HS-5 (cell line): ENCODE measurements around the gene MC3R.

Source experiments
- DNase-seq: peaks from one replicate; pipeline ENCODE4 v3.0.0-alpha.2; 2012; ENCODE audit warnings: low read depth

Gene MC3R

DNA sequence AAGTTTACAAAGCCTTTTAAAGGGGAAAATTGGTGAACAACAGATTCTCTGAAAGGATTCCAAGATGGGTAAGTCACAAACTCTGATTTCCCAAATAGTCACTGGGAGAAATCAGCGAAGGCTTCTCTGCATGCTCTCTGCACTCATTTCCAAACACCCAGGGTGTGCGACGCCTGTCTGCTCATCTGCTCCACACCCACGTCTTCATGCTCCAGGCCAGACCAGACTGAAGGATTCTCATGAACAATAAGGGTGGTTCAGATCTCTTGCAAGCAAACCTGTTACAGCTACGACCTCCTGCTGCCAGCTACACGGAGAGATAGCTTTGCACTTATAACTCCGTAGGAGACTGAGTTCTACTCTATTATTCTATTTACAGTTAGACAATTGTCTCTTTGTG, 1.4 kb downstream of the MC3R start:
- DNase-seq, result no peak

DNA sequence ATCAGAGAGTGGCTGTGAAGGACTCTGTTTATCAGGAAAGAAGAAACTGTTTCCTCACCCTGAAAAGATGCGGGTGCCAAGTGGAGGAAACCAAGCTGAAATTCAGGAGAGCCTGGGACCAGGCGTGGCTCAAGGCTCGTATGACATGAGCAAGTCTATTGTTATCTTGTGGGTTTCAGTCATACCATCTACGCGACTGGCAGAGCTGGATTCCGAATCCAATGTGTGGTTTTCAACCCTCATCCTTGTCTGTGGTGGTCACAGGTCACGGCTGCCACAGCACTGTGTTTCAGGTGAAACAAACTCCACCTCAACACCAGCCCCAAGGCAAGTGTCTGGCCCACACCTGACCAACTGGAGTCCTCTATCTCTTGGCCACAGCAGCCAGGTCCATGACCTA, 9.1 kb downstream of the MC3R start:
- no peak for DNase-seq

DNA sequence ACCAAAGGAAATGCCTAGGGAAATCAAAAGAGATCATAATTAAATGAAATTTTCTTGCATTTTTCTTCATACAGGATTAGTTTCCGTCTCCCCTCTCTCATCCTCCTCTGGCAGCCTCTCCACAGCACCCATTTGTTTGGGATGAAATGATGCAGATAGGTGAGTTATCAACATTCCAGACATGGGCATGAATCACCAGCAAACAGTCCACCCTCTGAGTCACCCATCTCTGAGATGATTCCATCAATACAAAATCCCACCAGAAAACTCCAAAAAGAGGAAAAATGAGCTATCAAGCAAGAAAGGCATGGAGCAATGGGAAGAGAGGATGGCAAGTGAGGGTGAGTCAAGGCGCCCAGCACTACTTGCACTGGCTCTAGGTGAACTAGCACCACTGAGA, 11.4 kb downstream of the MC3R start:
- peak; percentile 45 for DNase-seq

DNA sequence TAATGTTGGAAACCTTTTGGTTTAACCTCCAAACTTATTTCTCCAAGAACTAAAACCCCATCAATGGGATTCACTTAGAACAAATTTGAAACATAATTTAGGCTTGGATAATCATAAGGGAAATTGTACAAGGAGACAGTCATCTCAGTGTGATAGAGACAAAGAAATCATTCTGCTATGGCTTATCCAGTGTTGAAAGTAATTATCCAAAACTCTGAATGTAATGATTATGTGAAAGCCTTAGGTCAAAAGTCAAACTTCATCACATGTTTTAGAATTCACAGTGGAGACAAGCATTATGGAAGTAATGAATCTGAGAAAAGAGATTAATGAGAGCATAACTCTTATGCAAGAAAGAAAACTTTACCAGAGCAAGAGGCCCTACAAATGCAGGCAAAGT, 20.0 kb downstream of the MC3R start:
- DNase-seq, result no peak

DNA sequence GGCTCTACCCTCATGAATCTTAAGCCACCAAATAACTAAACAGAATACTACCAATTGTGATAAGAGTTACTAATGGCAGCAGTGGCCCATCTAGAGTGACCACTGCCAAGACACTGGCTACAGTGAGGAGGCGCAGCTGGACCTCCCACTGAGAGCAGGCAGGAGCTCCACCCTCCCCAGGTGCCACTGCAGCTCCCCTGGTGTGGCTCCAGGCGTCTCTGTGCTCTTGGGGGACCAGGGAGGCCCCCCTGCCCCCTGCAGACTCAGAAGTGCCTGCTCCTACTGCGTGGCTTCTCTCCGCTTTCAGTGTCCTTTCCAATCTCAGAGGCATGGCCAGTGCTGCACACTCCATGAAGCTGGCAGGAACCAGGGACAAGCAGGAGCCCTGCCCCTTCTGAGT, 23.4 kb downstream of the MC3R start:
- no peak for DNase-seq

DNA sequence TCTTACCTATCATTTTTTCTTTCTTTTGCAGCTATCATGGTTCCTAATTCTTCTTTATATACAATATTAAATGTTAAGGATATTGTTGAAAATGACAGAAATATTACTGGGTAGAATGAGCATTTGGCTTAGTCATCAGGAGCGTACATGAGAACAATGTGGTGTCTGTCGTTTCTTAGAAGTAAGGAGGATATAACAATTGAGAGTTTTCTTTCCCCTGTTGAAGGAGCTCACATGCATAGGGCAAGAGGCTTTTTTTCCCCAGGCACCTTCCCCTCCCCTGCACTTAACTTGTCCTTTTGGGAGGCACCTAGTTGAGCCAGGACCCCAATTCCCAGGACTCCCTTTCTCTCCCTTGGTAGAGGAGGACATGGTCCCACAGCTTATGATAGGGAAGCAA, 25.0 kb downstream of the MC3R start:
- DNase-seq, result no peak

DNA sequence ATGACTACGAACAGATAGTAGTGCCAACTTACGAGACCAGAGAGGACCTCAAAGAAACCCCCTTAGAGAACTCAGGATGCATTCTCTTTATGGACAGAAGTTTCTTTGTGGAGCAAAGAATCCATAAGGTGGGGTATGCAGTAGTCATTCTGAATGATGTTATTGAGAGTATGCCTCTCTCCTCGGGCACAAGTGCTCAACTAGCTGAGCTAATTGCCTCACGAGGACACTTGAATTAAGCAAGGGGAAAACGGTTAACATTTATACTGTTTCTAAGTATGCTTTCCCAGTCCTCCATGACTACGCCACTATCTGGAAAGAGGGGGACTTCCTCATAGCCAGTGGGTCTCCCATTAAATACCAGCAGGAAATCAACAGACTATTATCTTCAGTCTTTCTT, 25.6 kb downstream of the MC3R start:
- DNase-seq, result no peak

DNA sequence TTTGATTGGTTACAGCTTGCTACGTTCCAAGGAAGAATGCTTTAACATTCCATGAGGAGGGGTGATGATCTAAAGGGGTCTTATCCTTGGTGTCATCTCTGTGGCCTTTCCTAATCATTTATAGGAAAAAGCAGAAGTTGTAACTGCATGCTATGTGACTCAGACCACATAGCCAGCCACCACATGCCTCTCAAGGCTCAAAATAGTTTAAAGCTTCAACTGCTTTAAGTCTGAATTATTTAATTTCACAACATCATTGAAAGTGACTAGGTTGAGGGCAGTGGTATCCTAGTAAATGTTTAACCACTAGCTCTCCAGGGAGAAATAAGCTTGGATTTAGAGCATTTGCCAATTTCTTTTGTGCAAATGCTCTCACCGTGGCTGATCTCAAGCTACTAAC, 29.7 kb downstream of the MC3R start:
- DNase-seq, result no peak

DNA sequence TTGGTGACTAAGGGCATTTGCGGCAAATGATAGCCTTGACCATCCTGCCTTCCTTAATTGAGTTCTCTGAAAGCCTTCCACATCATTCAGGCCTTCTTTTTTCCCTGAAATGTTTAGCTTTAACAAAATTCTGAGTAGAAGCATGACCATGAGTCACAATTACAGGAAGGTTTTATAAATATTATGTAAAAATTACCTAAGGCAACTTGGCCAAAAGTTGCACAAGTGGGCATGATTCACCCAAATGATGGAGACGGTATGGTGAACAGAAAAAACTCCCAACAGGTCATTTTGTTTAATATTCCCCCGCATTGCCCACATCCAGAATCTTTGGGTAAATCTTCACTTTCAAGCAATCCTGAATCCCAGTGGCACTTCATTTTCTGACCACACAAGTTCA, 37.0 kb downstream of the MC3R start:
- peak; percentile 45 for DNase-seq

DNA sequence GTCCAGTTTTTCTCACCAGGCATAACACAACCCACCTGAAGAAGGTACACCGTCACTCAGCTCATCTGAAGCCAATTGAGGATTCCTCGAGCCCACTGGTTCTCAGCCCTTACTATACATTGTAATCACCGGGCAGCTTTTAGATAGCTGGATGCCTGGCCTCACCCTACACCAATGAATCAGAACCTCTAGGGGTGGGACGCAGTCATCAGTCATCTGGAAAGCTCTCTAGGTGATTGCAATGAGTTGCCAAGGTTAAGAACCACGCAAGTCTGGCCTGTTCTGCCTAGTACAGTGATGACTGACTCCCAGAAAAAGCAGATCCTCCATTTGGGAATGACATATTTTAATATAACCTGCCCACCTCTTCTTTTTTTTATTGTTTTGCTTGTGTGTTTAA, 41.1 kb downstream of the MC3R start:
- no peak for DNase-seq

DNA sequence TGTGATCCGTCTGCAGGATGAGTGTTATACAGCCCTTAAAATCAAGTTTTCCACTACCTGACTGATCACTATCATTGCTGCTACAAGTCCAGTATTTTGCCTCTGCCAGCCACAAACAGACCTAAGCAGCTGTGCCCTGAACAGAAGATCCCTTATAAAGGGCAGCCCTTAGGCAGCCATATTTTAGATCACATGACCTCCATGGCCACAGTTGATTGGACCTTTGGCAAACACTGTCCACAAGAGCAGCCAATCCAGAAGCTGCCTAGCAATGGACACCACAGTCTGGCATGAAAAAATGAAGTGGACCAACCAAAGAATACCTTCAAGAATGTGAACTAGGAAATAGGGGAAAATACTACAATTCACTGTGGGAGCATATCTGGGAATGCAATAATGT, 50.8 kb downstream of the MC3R start:
- no peak for DNase-seq
